ENCODE data around the gene KCNJ15. TPM values are rescaled to one million over a fixed set of nuclear protein-coding genes. Genes with fewer than 3 reads are reported as not detected.

Gene KCNJ15
- total and polyA plus RNA-seq, 2 of the 8 experiments (the other 6 are each of a cell fraction or from before 2014, with no cell fraction given): under 0.01 TPM; not detected in 1

DNA sequence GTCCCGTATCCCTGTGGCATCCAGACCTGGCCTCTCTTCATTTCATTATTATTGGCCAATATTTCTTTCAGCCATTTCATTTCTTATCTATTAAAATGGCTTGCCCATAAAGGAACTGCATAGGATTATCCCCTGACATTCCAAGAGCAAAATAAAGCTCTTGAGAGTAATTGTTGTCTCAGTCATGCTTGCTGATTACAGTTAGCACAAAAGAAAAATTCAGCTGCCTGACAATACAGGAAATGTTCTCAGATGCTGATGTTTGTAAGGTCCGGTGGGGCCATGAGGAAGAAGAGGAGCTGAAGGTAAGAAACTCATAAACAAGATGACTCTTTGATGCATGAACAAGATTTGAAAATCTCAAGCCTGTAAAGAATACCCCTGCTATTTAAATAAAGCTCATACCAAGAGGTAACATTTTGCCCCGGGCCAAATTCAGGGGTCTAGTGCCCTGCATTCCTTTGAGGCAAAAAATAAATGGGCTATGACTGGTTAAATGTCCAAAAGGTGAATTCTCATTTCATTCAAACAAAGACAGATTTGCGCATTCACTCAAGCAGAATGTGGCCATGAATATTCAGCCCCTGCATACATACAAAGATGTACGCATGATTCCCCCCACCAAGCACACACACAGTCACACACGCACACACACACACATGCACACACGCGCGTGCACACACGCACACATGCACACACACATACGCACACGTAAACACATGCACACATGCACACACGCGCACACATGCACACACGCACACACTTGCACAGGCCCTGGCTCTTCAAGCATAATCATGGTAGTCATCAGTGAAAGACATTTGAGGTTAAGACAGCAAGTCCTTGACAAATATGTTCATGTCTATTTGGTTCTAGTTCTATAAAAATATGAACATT, 44.8 kb downstream of the KCNJ15 start (continued):
- no peak for TF ChIP-seq SP4 (IDR thresholded peaks at IDR 0.05; ENCODE audit: low read length)

Data from H1 (cell line).